GM12801 (cell line): ENCODE data around the gene PFKFB2.

Source experiments
- TF ChIP-seq, protein P1 (sequence below): IDR thresholded peaks from one replicate; pipeline ENCODE4 v1.5.1; 2011; ENCODE audit warnings: control low read depth; ENCODE audit not compliant: insufficient read length; ENCODE audit errors: extremely low read depth

PFKFB2 gene

DNA sequence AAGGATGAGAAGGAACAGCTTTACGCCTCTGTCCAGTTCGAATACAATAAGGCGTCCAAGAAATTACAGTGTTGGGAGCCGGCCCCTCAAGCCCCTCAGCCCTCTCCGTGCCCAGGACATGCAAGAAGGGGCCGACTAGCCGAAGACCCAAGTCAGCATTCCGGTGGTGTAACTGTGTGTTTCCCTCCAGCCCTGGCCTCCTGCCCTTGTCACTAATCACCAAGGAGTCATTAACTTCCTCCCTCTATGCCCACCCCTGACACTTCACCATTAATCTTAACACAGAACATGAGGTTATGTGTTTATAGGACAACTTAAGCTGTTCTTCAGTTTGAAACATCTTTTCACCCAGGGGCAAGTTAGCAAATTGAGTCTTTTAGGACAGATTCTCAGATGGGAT, 19.2 kb downstream of the PFKFB2 start:
- TF ChIP-seq, protein P1, sequence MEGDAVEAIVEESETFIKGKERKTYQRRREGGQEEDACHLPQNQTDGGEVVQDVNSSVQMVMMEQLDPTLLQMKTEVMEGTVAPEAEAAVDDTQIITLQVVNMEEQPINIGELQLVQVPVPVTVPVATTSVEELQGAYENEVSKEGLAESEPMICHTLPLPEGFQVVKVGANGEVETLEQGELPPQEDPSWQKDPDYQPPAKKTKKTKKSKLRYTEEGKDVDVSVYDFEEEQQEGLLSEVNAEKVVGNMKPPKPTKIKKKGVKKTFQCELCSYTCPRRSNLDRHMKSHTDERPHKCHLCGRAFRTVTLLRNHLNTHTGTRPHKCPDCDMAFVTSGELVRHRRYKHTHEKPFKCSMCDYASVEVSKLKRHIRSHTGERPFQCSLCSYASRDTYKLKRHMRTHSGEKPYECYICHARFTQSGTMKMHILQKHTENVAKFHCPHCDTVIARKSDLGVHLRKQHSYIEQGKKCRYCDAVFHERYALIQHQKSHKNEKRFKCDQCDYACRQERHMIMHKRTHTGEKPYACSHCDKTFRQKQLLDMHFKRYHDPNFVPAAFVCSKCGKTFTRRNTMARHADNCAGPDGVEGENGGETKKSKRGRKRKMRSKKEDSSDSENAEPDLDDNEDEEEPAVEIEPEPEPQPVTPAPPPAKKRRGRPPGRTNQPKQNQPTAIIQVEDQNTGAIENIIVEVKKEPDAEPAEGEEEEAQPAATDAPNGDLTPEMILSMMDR = no peak

DNA sequence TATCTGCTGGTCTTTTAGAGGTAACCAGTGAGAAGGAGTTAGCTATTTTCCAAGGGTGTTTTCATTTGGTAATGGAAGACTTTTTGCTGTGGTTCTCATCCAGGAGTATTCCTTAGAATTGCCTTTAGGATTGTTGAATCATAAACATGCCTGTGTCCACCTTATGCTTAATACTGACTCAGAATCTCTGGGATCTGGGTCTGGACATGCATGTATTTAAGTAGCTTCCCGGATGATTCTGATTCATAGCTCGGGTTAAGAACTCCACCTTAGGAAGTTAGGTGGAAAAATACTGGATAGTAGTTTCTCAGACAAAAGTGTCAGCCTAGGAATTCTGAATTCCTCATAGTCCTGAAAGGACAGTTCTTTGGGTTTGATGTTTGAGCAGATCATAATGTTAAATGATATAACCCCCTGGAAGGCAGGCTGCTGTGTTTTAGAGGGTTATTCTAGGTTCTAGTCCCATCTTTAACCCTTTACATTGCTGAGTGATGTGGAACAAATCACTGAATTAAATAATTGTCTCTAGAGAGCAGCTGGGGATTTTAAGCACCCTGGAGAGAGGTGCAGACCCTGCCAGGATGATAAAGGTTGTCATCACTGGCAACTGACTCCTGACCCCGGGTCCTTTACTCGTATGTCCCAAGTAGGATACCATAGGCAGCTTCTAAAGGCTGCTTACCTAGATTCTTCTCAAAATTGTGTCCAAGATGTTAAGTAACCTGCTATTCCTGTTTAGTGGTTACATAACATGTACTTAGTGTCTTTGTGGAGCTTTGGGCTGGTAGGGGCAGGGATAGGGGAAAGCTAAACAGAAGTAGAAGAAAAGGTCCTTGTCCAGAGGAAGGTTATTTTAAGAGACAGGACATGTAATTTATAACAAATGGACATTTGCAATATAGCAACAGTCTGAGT, 21.1 kb downstream of the PFKFB2 start:
- TF ChIP-seq, protein P1 = no peak

DNA sequence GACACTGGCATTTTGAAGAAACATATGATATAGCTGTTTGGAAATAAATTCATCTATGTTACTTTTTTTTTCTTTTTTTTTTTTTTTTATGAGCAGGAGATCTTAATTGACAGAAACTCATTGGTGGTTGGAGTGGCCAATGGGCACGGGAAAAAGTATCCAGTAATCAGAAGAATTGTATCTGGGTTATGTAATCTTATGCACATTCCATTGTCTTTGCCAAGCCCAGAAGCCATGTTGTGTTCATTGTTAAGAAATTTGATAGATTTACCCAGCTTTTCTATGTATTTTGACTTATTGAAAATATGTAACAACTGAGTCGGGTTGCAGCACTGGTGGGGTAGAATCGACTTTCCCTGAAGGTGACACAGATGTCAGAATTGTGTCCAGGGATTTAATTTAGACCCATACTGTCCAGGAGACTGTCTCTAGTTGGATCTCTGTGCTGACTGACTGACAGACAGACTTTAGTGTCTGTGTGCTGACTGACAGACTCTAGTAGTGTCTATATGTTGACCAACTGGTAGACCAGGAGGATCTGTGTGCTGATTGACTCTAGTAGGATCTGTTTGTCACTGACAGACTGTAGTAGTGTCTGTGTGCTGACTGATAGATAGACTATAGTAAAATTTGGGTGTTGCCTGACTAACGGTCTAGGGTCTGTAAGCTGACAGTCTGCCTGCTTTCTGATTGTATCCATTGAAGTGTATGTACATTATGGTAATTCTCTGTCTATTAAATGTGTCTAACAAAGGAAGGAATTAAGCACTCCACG, 23.3 kb downstream of the PFKFB2 start:
- TF ChIP-seq, protein P1 = no peak

DNA sequence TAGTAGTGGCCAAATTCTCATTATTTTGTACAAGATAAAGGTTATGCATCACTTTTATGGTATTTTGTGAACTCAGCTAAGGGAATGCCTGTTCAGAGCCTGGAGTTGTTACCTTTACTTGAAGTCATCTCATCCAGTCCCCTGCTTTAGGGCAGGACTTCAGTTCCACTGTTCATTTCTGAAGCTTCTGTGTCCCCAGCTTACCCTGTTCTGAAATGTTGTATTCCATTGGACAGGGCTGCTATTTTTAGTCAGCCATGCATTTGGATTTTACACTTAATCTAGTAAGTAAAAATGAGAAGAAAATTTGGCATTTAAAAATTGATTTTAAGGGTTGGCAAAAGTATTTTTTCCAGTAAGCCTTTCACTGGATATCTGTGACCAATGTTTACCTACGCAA, 23.9 kb downstream of the PFKFB2 start:
- TF ChIP-seq, protein P1 = no peak

DNA sequence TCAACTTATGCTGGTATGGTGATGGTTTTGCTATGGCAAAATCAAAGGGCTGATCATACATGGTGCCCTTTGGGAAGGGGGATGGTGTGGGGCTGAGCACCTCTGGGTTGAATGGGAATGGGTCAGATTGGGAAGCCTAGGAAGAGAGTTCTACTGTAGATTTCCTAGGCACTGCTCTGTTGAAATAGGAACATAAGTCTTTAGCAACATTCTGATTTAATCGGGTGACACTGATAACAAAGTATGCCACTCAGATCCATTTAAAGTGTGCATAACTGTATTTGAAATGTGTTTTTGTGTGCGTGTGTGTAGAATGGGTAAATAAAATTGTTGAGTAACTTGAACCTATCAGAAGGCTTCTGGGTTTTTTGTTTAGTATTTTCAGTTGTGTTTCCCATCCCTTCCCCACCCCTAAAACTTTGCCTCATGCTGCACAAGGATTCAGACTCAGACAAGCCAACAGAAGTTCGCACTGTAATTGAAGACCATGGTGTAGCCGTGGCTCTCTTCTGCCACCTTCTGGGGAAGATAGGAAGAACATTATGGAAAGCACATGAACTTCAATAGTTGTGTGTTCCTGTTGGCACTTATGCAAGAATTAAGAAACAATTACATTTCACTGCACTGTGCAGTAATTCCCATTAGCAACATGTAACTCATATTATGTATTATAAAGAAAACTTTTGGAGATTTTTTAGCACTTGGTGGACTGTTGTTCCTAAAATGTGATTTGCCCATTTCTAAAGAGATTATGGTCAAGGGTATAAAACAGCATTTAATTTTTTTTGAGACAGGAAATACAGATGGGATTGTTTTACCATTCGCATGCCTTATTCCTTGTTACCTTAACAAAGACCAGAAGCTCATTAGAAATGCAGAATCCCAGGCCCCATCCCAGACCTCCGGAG, 24.6 kb downstream of the PFKFB2 start:
- TF ChIP-seq, protein P1 = no peak

DNA sequence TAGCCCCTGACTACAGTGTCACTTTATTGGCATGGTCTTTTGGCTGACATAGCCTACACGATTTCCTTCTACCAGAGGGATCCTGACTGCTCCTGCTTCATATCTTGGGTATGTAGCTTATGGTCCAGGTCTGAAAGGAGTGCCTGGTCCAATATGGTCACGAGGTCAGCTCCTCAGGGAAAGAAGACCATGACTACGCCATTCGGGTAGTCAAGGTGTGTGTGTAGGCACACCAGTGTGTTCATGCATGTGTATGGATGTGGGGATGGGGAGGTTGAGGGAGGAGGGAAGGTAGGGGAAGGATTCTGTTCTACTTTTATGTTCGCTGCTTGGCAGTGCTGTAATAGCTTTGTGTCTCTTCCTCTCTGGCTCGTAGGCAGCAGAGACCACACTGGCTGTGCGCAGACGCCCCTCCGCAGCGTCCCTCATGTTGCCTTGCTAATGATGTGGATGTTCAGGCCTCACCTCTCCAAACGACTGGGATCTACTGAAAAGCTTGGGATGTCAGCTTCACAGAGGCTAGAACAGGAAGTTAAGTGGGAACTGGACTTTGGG, 25.6 kb downstream of the PFKFB2 start:
- TF ChIP-seq, protein P1 = no peak
